WTC11 (cell line): Measurements from ENCODE around the gene SELPLG. TPM values are rescaled to one million over a fixed set of nuclear protein-coding genes. Genes with fewer than 3 reads are reported as not detected.
A peak's percentile ranks its signal among the peaks of the same experiment; 100 is the strongest.

ENCODE experiments used
- ATAC-seq: fragments of 200-7000 bp; cut with Tn5 transposase; 2 replicates; pipeline ENCODE4 v1.10.0; 2021; ENCODE audit warnings: mild to moderate bottlenecking, moderate library complexity
- CTCF ChIA-PET: fragments of 300-600 bp; sonication (Branson Sonifier 250); formaldehyde crosslinking; loops from one replicate; lab custom pipeline; 2021; ENCODE audit warnings: antibody characterized with exemption; lab: Charles Lee
- POLR2A ChIA-PET: fragments of 350-600 bp; sonication (Branson Sonifier 250); formaldehyde crosslinking; loops from one replicate; lab custom pipeline; 2021; ENCODE audit warnings: antibody characterized with exemption; lab: Charles Lee
- DNase-seq: peaks from one replicate; pipeline ENCODE4 v3.0.0; 2021; ENCODE audit warnings: low spot score
- H3K27ac Mint-ChIP-seq: 2 replicates; pipeline ENCODE4 v1.8.0; 2021; ENCODE audit warnings: mixed read lengths
- H3K27me3 Mint-ChIP-seq: 2 replicates; pipeline ENCODE4 v1.8.0; 2021; ENCODE audit warnings: low read depth, mild to moderate bottlenecking, moderate library complexity, mixed read lengths
- H3K36me3 Mint-ChIP-seq: 2 replicates; pipeline ENCODE4 v1.8.0; 2021; ENCODE audit warnings: mixed read lengths
- H3K4me1 Mint-ChIP-seq: 2 replicates; pipeline ENCODE4 v1.8.0; 2022; ENCODE audit warnings: mixed read lengths
- H3K4me3 Mint-ChIP-seq: 2 replicates; pipeline ENCODE4 v1.8.0; 2021; ENCODE audit warnings: mild to moderate bottlenecking, moderate library complexity, mixed read lengths
- H3K9me3 Mint-ChIP-seq: 2 replicates; pipeline ENCODE4 v1.8.0; 2021; ENCODE audit warnings: mixed read lengths
- AFF4 ChIP-seq: sonication (generic); formaldehyde crosslinking; IDR thresholded peaks from 2 replicates; pipeline ENCODE4 v1.8.1; 2023; ENCODE audit warnings: mild to moderate bottlenecking, missing genetic modification reagents, borderline replicate concordance
- ATF2 ChIP-seq: sonication (generic); formaldehyde crosslinking; IDR thresholded peaks from 2 replicates; pipeline ENCODE4 v1.8.1; 2022; ENCODE audit warnings: low read depth, missing genetic modification reagents, borderline replicate concordance
- ATF3 ChIP-seq: sonication (generic); formaldehyde crosslinking; conservative IDR thresholded peaks from 2 replicates; pipeline ENCODE4 v1.8.1; 2022; ENCODE audit warnings: mild to moderate bottlenecking, missing genetic modification reagents
- E2F4 ChIP-seq: sonication (generic); formaldehyde crosslinking; IDR thresholded peaks from 2 replicates; pipeline ENCODE4 v1.8.1; 2022; ENCODE audit warnings: low read depth, mild to moderate bottlenecking, moderate library complexity, missing genetic modification reagents, borderline replicate concordance
- ETV6 ChIP-seq: sonication (generic); formaldehyde crosslinking; IDR thresholded peaks from 2 replicates; pipeline ENCODE4 v1.8.1; 2022; ENCODE audit warnings: mild to moderate bottlenecking, missing genetic modification reagents
- JAZF1 ChIP-seq: fragments of 250-450 bp; sonication (Bioruptor Pico); IDR thresholded peaks from 2 replicates; pipeline ENCODE4 v1.9.0; 2021; ENCODE audit warnings: moderate library complexity, mild to moderate bottlenecking, inconsistent platforms
- KAT7 ChIP-seq: sonication (generic); formaldehyde crosslinking; IDR thresholded peaks from 2 replicates; pipeline ENCODE4 v1.8.1; 2023; ENCODE audit warnings: missing genetic modification reagents, mild to moderate bottlenecking, borderline replicate concordance
- MLX ChIP-seq: sonication (generic); formaldehyde crosslinking; IDR thresholded peaks from 2 replicates; pipeline ENCODE4 v1.8.1; 2023; ENCODE audit warnings: mild to moderate bottlenecking, missing genetic modification reagents, moderate library complexity
- PRRX2 ChIP-seq: fragments of 250-450 bp; sonication (Bioruptor Pico); IDR thresholded peaks from 2 replicates; pipeline ENCODE4 v1.8.0; 2021; ENCODE audit warnings: mild to moderate bottlenecking
- RELA ChIP-seq: sonication (generic); formaldehyde crosslinking; IDR thresholded peaks from 2 replicates; pipeline ENCODE4 v1.8.1; 2022; ENCODE audit warnings: missing genetic modification reagents, mild to moderate bottlenecking, borderline replicate concordance
- ZBTB21 ChIP-seq: sonication (generic); formaldehyde crosslinking; IDR thresholded peaks from 2 replicates; pipeline ENCODE4 v1.8.1; 2023; ENCODE audit warnings: mild to moderate bottlenecking, missing genetic modification reagents, borderline replicate concordance
- ZNF138 ChIP-seq: sonication (generic); formaldehyde crosslinking; conservative IDR thresholded peaks from 2 replicates; pipeline ENCODE4 v1.8.1; 2022; ENCODE audit warnings: mild to moderate bottlenecking, moderate library complexity, missing genetic modification reagents
- ZNF317 ChIP-seq: sonication (generic); formaldehyde crosslinking; IDR thresholded peaks from 2 replicates; pipeline ENCODE4 v1.8.1; 2023; ENCODE audit warnings: low read depth, mild to moderate bottlenecking, moderate library complexity, missing genetic modification reagents, borderline replicate concordance
- total RNA-seq: library from RNA; stranded (reverse); gene quantifications from 3 replicates; pipeline ENCODE4 v1.2.3, GENCODE V29; 2021

SELPLG gene
- total RNA-seq, 1 experiment from 2014 or later: 0.46 TPM

GRCh38 chr12:108589840-108590229 lies 43.9 kb downstream of the SELPLG start:
- ATAC-seq: no peak
- no peak for DNase-seq
- H3K27me3 Mint-ChIP-seq: no peaks in the 10 kb centered on the region
- no peaks in the 10 kb centered on the region for H3K9me3 Mint-ChIP-seq
- peaks cover 12% of the 10 kb centered on the region for H3K4me1 Mint-ChIP-seq
- H3K36me3 Mint-ChIP-seq: no peaks in the 10 kb centered on the region
- ChIA-PET POLR2A (no interaction called here), CTCF (interaction anchor here (0.6 to 1.3 kb wide), 3 partner anchors 13 to 212 kb away, joined by 3 to 5 read pairs (median 4); no protein-coding TSS in a partner anchor)
- no peak overlapping the region for H3K27ac Mint-ChIP-seq
- no peak overlapping the region for H3K4me3 Mint-ChIP-seq
- TF ChIP-seq ATF2 (CRISPR knock-in tag) (no peak), ZBTB21 (CRISPR knock-in tag) (no peak), PRRX2 (CRISPR knock-in tag) (no peak), AFF4 (CRISPR knock-in tag) (no peak), ATF3 (no peak), ZNF138 (CRISPR knock-in tag) (no peak), JAZF1 (CRISPR knock-in tag) (no peak), MLX (no peak), ETV6 (CRISPR knock-in tag) (no peak), ZNF317 (CRISPR knock-in tag) (no peak)

- Mint-ChIP-seq H3K4me3 (no peak overlapping the region), H3K4me1 (peaks cover 12% of the 10 kb centered on the region), H3K27ac (no peak overlapping the region), H3K36me3 (no peaks in the 10 kb centered on the region), H3K9me3 (no peaks in the 10 kb centered on the region), H3K27me3 (no peaks in the 10 kb centered on the region)
- no peak for DNase-seq
- ATAC-seq: peak; percentile 56
- no peak for TF ChIP-seq E2F4 (CRISPR knock-in tag)
- TF ChIP-seq AFF4 (CRISPR knock-in tag): no peak
- TF ChIP-seq RELA (CRISPR knock-in tag): no peak
- TF ChIP-seq KAT7 (CRISPR knock-in tag): no peak
- POLR2A ChIA-PET: interaction anchor here (0.8 to 1.2 kb wide), 2 partner anchors 12 to 27 kb away, joined by 3 read pairs; partner anchors contain the start of gene ISCU
- CTCF ChIA-PET: interaction anchor here (0.6 to 1.3 kb wide), 4 partner anchors 13 to 212 kb away, joined by 3 to 5 read pairs (median 4); no protein-coding TSS in a partner anchor
Measured at GRCh38 chr12:108589028-108589839, 44.5 kb downstream of the SELPLG start.
